Gastroesophageal sphincter (tissue), 4 donors: ENCODE measurements around the gene ERI2. TPM values are rescaled to one million over a fixed set of nuclear protein-coding genes. Genes with fewer than 3 reads are reported as not detected.
A peak's percentile ranks its signal among the peaks of the same experiment; 100 is the strongest.
"Not testable (repeated sequence)": the region's sequence is repeated elsewhere in the genome, so short reads cannot be mapped to it uniquely, and the experiment has no call there.

ENCODE experiments used
- ATAC-seq: fragments of 150-250 bp; one replicate; pipeline ENCODE4 v1.9.1; 2016; ENCODE audit warnings: mild to moderate bottlenecking, moderate library complexity
- H3K27ac ChIP-seq, 4 donors: fragments of 200-600 bp; sonication (generic) in 3 of 4; 1 replicate in 3 of 4; 2 replicates in 1 of 4; pipeline ENCODE4 v1.5.1; 2016 to 2019
- H3K27me3 ChIP-seq: fragments of 200-600 bp; sonication (generic); one replicate; pipeline ENCODE4 v1.5.1; 2019
- H3K36me3 ChIP-seq, 2 donors: fragments of 200-600 bp; sonication (generic); one replicate each; pipeline ENCODE4 v1.5.1; 2019; ENCODE audit warnings: control low read depth in 1 of 2
- H3K4me1 ChIP-seq, 3 donors: fragments of 200-600 bp; sonication (generic); 1 replicate in 2 of 3; 2 replicates in 1 of 3; pipeline ENCODE4 v1.5.1; 2016 to 2019; ENCODE audit warnings: control low read depth in 2 of 3
- H3K4me3 ChIP-seq, 2 donors: fragments of 200-600 bp; sonication (generic); one replicate each; pipeline ENCODE4 v1.5.1; 2019; ENCODE audit warnings: mild to moderate bottlenecking in 1 of 2, moderate library complexity in 1 of 2
- H3K9me3 ChIP-seq, 3 donors: fragments of 200-600 bp; sonication (generic); one replicate each; pipeline ENCODE4 v1.5.1; 2017 to 2019; ENCODE audit warnings: control low read depth in 2 of 3
- CTCF ChIP-seq, 4 experiments: fragments of 200-600 bp in 2 of 4; fragments of 450-650 bp in 2 of 4; sonication (generic) in 1 of 4; IDR thresholded peaks; one replicate each; pipeline ENCODE4 v1.5.1; 2017 to 2019; ENCODE audit warnings: antibody characterized with exemption in 4 of 4, mild to moderate bottlenecking in 2 of 4, moderate library complexity in 2 of 4
- EP300 ChIP-seq: sonication (generic); formaldehyde crosslinking; IDR thresholded peaks from one replicate; pipeline ENCODE4 v1.6.1; 2017; ENCODE audit warnings: antibody characterized with exemption, mild to moderate bottlenecking
- POLR2A ChIP-seq, 2 donors: fragments of 450-650 bp; IDR thresholded peaks; one replicate each; pipeline ENCODE4 v1.6.1; 2017; ENCODE audit warnings: antibody characterized with exemption in 2 of 2, mild to moderate bottlenecking in 2 of 2, moderate library complexity in 1 of 2
- POLR2AphosphoS5 ChIP-seq: sonication (generic); formaldehyde crosslinking; IDR thresholded peaks from one replicate; pipeline ENCODE4 v1.6.1; 2017; ENCODE audit warnings: antibody characterized with exemption
- WGBS, 2 donors: methylation state at CpG; one replicate each; pipeline ENCODE4 v1.1.5; 2018; ENCODE audit warnings: low coverage in 1 of 2; 5-methylcytosine and 5-hydroxymethylcytosine counted together
- total RNA-seq, 4 donors: library from RNA; depleted of rRNA; stranded (reverse); fragments of >200 nt; gene quantifications; one replicate each; pipeline ENCODE4 v1.1.0, GENCODE V29; 2016

Gene ERI2
- total RNA-seq, 4 donors from 2014 or later = 7.7 to 21.8 (median 12.2) TPM

DNA sequence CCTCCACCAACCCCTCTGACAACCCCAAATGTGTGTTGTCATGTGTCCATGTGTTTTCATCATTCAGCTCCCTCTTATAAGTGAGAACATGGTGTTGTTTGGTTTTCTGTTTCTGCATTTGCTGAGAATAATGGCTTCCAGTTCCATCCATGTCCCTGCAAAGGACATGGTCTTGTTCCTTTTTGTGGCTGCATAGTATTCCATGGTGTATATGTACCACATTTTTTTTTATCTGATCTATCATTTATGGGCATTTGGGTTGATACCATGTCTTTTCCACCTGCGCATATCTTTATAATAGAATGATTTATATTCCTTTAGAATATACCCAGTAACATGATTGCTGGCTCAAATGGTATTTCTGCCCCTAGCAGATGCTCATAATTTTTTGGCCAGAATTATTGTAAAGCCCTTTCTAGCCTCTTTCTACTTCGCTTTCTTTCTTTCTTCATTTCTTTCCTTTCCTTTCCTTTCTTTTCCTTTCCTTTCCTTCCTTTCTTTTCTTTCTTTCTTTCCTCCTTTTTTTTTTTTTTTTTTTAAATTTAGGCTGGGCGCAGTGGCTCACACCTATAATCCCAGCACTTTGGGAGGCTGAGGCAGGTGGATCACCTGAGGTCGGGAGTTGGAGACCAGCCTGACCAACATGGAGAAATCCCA lies 12.8 kb upstream of the ERI2 start:
- ATAC-seq = no peak
- WGBS, 2 donors = 83 to 100% methylated on average over 1 to 2 of the region's 4 CpGs

DNA sequence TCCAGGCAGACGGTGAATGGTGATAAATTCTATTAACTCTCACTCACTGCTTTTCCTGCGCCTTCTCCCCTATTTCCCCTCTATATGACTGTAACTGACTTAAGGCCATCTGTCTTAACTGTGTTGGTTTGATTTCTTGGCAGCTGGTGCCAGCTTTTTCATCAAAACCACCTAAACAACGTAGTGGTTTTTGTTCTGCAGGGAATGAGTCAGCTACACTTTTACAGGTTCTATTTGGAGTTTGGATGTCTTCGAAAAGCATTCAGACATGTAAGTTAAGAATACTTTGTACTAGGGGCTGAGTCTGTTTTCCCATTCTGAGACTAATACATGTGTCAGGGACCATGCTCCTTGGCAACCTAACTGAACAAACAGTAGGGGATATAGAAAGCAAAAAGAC lies 8.5 kb upstream of the ERI2 start:
- ATAC-seq = no peak

More for the DNA sequence above, 12.8 kb upstream of the ERI2 start:
- Histone ChIP-seq H3K27ac (no peak overlapping the region), H3K4me1 (no peaks in the 10 kb centered on the region), H3K36me3 (peaks cover 0 to 11% of the 10 kb centered on the region in 2 donors), H3K4me3 (no peak overlapping the region), H3K9me3 (no peaks in the 10 kb centered on the region), H3K27me3 (no peaks in the 10 kb centered on the region)
- TF ChIP-seq POLR2A (IDR thresholded peaks at IDR 0.05) (no peak), POLR2AphosphoS5 (no peak), EP300 (no peak), CTCF (IDR thresholded peaks at IDR 0.05) (no peak)

GRCh38 chr16:20812510-20812909 lies 6.2 kb upstream of the ERI2 start:
- TF ChIP-seq CTCF (IDR thresholded peaks at IDR 0.05) (no peak), POLR2A (IDR thresholded peaks at IDR 0.05) (no peak), POLR2AphosphoS5 (no peak), EP300 (no peak)
- Histone ChIP-seq H3K27me3 (no peaks in the 10 kb centered on the region), H3K4me1 (peaks cover 0 to 3% (median 0%) of the 10 kb centered on the region in 3 donors), H3K4me3 (no peak overlapping the region), H3K9me3 (no peaks in the 10 kb centered on the region), H3K27ac (no peak overlapping the region), H3K36me3 (peaks cover 0 to 4% of the 10 kb centered on the region in 2 donors)
- ATAC-seq = no peak
- 79 to 100% methylated on average over 1 to 2 of the region's 2 CpGs for WGBS, 2 donors

More for the DNA sequence above, 8.5 kb upstream of the ERI2 start:
- no peaks in the 10 kb centered on the region for H3K27me3 ChIP-seq
- WGBS, 2 donors = 79 to 81% methylated on average over 3 to 4 of the region's 4 CpGs
- H3K27ac ChIP-seq = no peak overlapping the region
- H3K4me1 ChIP-seq = no peaks in the 10 kb centered on the region
- H3K4me3 ChIP-seq = no peak overlapping the region
- TF ChIP-seq POLR2AphosphoS5 = no peak
- no peak for TF ChIP-seq CTCF (IDR thresholded peaks at IDR 0.05)
- no peak for TF ChIP-seq EP300
- TF ChIP-seq POLR2A (IDR thresholded peaks at IDR 0.05) = no peak
- no peaks in the 10 kb centered on the region for H3K9me3 ChIP-seq
- peaks cover 0 to 4% of the 10 kb centered on the region in 2 donors for H3K36me3 ChIP-seq

- no peak for ATAC-seq
- H3K4me1 ChIP-seq = peaks cover 0 to 8% (median 0%) of the 10 kb centered on the region in 3 donors
- H3K9me3 ChIP-seq = no peaks in the 10 kb centered on the region
- peaks cover 0 to 4% of the 10 kb centered on the region in 2 donors for H3K36me3 ChIP-seq
- no peak overlapping the region for H3K27ac ChIP-seq
- no peak overlapping the region for H3K4me3 ChIP-seq
- no peak for TF ChIP-seq POLR2AphosphoS5
- TF ChIP-seq POLR2A (IDR thresholded peaks at IDR 0.05) = no peak
- no peak for TF ChIP-seq EP300
- TF ChIP-seq CTCF (IDR thresholded peaks at IDR 0.05) = no peak
- 79 to 92% methylated on average over 5 to 8 of the region's 10 CpGs for WGBS, 2 donors
- no peaks in the 10 kb centered on the region for H3K27me3 ChIP-seq
These were observed 5.7 kb upstream of the ERI2 start for GRCh38 chr16:20811889-20812439.

GRCh38 chr16:20807862-20808261 lies 1.6 kb upstream of the ERI2 start:
- Histone ChIP-seq H3K36me3 (peaks cover 0 to 5% of the 10 kb centered on the region in 2 donors), H3K27ac (no peak overlapping the region), H3K9me3 (no peaks in the 10 kb centered on the region), H3K4me3 (no peak overlapping the region), H3K27me3 (no peaks in the 10 kb centered on the region), H3K4me1 (peaks cover 0 to 23% (median 0%) of the 10 kb centered on the region in 3 donors)
- no peak for TF ChIP-seq CTCF (IDR thresholded peaks at IDR 0.05)
- no peak for TF ChIP-seq EP300
- ATAC-seq = no peak
- WGBS, 2 donors = 87 to 88% methylated on average over 3 to 5 of the region's 11 CpGs

GRCh38 chr16:20805684-20806167 lies 546 bp downstream of the ERI2 start:
- not testable (repeated sequence) for ATAC-seq, H3K27me3 ChIP-seq, H3K9me3 ChIP-seq
- WGBS, 2 donors = 0 to 3% methylated on average over 10 of the region's 12 CpGs
- Histone ChIP-seq H3K4me1 (peaks cover 0 to 23% (median 0%) of the 10 kb centered on the region in 3 donors), H3K4me3 (peak overlapping the region; percentile 65 to 78), H3K36me3 (peaks cover 0 to 13% of the 10 kb centered on the region in 2 donors), H3K27ac (peak overlapping the region; percentile 86 to 93 (median 88))
